HepG2 (cell line): Measurements from ENCODE around the gene ANG. TPM values are rescaled to one million over a fixed set of nuclear protein-coding genes. Genes with fewer than 3 reads are reported as not detected.
A peak's percentile ranks its signal among the peaks of the same experiment; 100 is the strongest.

Source experiments
- ATF1 ChIP-seq: IDR thresholded peaks from 2 replicates; pipeline ENCODE4 v1.6.1; 2016; ENCODE audit warnings: mild to moderate bottlenecking, control low read depth
- DDIT3 ChIP-seq: sonication (generic); formaldehyde crosslinking; IDR thresholded peaks from 2 replicates; pipeline ENCODE4 v1.4.0; 2020; ENCODE audit warnings: mild to moderate bottlenecking, missing genetic modification reagents
- HOXA5 ChIP-seq: sonication (generic); formaldehyde crosslinking; IDR thresholded peaks from 2 replicates; pipeline ENCODE4 v1.4.0; 2020; ENCODE audit warnings: missing genetic modification reagents
- MXI1 ChIP-seq: IDR thresholded peaks from 3 replicates; pipeline ENCODE4 v1.6.1; 2012; ENCODE audit warnings: low read depth, low read length, inconsistent platforms, borderline replicate concordance
- NBN ChIP-seq: fragments of 450-650 bp; conservative IDR thresholded peaks from 2 replicates; pipeline ENCODE4 v1.6.1; 2017
- PATZ1 ChIP-seq: sonication (generic); formaldehyde crosslinking; IDR thresholded peaks from 2 replicates; pipeline ENCODE4 v1.4.0; 2020; ENCODE audit warnings: missing genetic modification reagents
- RCOR2 ChIP-seq: IDR thresholded peaks from 2 replicates; pipeline ENCODE4 v1.6.1; 2016; ENCODE audit warnings: missing biosample characterization, missing genetic modification reagents
- RFX3 ChIP-seq: IDR thresholded peaks from 2 replicates; pipeline ENCODE4 v1.6.1; 2016; ENCODE audit warnings: missing biosample characterization, missing genetic modification reagents
- SMAD9 ChIP-seq: sonication (generic); formaldehyde crosslinking; IDR thresholded peaks from 2 replicates; pipeline ENCODE4 v1.5.1; 2020; ENCODE audit warnings: mild to moderate bottlenecking, missing genetic modification reagents
- SP1 ChIP-seq, 2 experiments: fragments of 450-650 bp in 1 of 2; sonication (generic) in 1 of 2; formaldehyde crosslinking in 1 of 2; IDR thresholded peaks; 2 replicates each; pipeline versions ENCODE4 v1.4.0 to v1.6.1; 2016 to 2020; ENCODE audit warnings: missing genetic modification reagents in 1 of 2
- TSC22D2 ChIP-seq: sonication (generic); formaldehyde crosslinking; IDR thresholded peaks from 2 replicates; pipeline ENCODE4 v1.5.1; 2020; ENCODE audit warnings: missing genetic modification reagents, mild to moderate bottlenecking, borderline replicate concordance
- ZNF431 ChIP-seq: sonication (generic); formaldehyde crosslinking; IDR thresholded peaks from 2 replicates; pipeline ENCODE4 v1.9.0; 2022; ENCODE audit warnings: missing genetic modification reagents, low read depth, mild to moderate bottlenecking, borderline replicate concordance
- ZNF549 ChIP-seq: sonication (generic); formaldehyde crosslinking; IDR thresholded peaks from 2 replicates; pipeline ENCODE4 v1.5.0; 2020; ENCODE audit warnings: missing genetic modification reagents
- polyA plus RNA-seq, 8 experiments: library from polyadenylated mRNA; depleted of rRNA in 3 of 8; stranded (reverse) in 7 of 8; unstranded in 1 of 8; fragments of >200 nt; fragmentation: Illumina TruSeq in 4 of 8; extraction: Trizol in 4 of 8; gene quantifications; 2 replicates each; pipeline versions ENCODE4 v1.2.1 to v1.2.3, GENCODE V29; 2011 to 2016; ENCODE audit warnings: low read depth in 4 of 8, missing spikeins in 1 of 8, mixed read lengths in 1 of 8; ENCODE audit not compliant: insufficient read depth in 1 of 8
- total RNA-seq, 5 experiments: library from RNA; depleted of rRNA; stranded (reverse); fragments of >200 nt; fragmentation: Illumina TruSeq; extraction: Trizol; gene quantifications; 2 replicates each; pipeline ENCODE4 v1.2.3, GENCODE V29; 2016; ENCODE audit warnings: low read depth in 1 of 5
- TF ChIP-seq, protein P1 (sequence below): IDR thresholded peaks from 2 replicates; pipeline ENCODE4 v1.6.1; 2016; ENCODE audit warnings: missing compliant biosample characterization, missing genetic modification reagents, borderline replicate concordance
- TF ChIP-seq, protein P2 (sequence below): sonication (generic); formaldehyde crosslinking; IDR thresholded peaks from 2 replicates; pipeline ENCODE4 v1.5.0; 2020; ENCODE audit warnings: missing genetic modification reagents, mild to moderate bottlenecking, borderline replicate concordance
- TF ChIP-seq, protein P3 (sequence below): sonication (generic); formaldehyde crosslinking; IDR thresholded peaks from 2 replicates; pipeline ENCODE4 v1.5.0; 2020; ENCODE audit warnings: missing genetic modification reagents
- TF ChIP-seq, protein P4 (sequence below): sonication (generic); formaldehyde crosslinking; IDR thresholded peaks from 2 replicates; pipeline ENCODE4 v1.4.0; 2020; ENCODE audit warnings: missing genetic modification reagents
- TF ChIP-seq, protein P5 (sequence below): sonication (generic); formaldehyde crosslinking; IDR thresholded peaks from 2 replicates; pipeline ENCODE4 v1.8.0; 2022; ENCODE audit warnings: low read depth, missing genetic modification reagents

The ANG gene
- total and polyA plus RNA-seq, 2 of the 13 experiments (the other 11 are each of a cell fraction or from before 2014, with no cell fraction given) = 83.6 to 401 TPM

GRCh38 chr14:20662968-20663732 lies 25.4 kb upstream of the ANG start (continued):
- TF ChIP-seq RFX3 (CRISPR knock-in tag) (no peak), PATZ1 (CRISPR knock-in tag) (0 out of 2 replicates have a peak, but pooled peaks have one; percentile 14), SP1 (IDR thresholded peaks at IDR 0.05) (no peak), SP1 (CRISPR knock-in tag; IDR thresholded peaks at IDR 0.05) (0 out of 2 replicates have a peak, but pooled peaks have one; percentile 38), MXI1 (no peak; the same call in 2 of the 3 replicates), SMAD9 (CRISPR knock-in tag) (no peak), DDIT3 (CRISPR knock-in tag) (no peak), ATF1 (CRISPR knock-in tag) (no peak), HOXA5 (CRISPR knock-in tag) (peak; percentile 80; the same call in 1 of the 2 replicates), NBN (no peak), ZNF431 (CRISPR knock-in tag) (no peak), TSC22D2 (no peak), RCOR2 (CRISPR knock-in tag) (peak; percentile 64; the same call in 1 of the 2 replicates), ZNF549 (no peak)
- TF ChIP-seq, protein P1, sequence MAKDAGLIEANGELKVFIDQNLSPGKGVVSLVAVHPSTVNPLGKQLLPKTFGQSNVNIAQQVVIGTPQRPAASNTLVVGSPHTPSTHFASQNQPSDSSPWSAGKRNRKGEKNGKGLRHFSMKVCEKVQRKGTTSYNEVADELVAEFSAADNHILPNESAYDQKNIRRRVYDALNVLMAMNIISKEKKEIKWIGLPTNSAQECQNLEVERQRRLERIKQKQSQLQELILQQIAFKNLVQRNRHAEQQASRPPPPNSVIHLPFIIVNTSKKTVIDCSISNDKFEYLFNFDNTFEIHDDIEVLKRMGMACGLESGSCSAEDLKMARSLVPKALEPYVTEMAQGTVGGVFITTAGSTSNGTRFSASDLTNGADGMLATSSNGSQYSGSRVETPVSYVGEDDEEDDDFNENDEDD (CRISPR knock-in tag) = peak; percentile 24; the same call in 1 of the 2 replicates
- TF ChIP-seq, protein P2, sequence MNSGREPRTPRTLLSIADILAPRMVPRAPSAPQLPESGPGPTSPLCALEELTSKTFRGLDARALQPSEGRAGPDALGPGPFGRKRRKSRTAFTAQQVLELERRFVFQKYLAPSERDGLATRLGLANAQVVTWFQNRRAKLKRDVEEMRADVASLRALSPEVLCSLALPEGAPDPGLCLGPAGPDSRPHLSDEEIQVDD (CRISPR knock-in tag) = no peak
- TF ChIP-seq, protein P3, sequence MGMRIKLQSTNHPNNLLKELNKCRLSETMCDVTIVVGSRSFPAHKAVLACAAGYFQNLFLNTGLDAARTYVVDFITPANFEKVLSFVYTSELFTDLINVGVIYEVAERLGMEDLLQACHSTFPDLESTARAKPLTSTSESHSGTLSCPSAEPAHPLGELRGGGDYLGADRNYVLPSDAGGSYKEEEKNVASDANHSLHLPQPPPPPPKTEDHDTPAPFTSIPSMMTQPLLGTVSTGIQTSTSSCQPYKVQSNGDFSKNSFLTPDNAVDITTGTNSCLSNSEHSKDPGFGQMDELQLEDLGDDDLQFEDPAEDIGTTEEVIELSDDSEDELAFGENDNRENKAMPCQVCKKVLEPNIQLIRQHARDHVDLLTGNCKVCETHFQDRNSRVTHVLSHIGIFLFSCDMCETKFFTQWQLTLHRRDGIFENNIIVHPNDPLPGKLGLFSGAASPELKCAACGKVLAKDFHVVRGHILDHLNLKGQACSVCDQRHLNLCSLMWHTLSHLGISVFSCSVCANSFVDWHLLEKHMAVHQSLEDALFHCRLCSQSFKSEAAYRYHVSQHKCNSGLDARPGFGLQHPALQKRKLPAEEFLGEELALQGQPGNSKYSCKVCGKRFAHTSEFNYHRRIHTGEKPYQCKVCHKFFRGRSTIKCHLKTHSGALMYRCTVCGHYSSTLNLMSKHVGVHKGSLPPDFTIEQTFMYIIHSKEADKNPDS (CRISPR knock-in tag) = no peak
- TF ChIP-seq, protein P4, sequence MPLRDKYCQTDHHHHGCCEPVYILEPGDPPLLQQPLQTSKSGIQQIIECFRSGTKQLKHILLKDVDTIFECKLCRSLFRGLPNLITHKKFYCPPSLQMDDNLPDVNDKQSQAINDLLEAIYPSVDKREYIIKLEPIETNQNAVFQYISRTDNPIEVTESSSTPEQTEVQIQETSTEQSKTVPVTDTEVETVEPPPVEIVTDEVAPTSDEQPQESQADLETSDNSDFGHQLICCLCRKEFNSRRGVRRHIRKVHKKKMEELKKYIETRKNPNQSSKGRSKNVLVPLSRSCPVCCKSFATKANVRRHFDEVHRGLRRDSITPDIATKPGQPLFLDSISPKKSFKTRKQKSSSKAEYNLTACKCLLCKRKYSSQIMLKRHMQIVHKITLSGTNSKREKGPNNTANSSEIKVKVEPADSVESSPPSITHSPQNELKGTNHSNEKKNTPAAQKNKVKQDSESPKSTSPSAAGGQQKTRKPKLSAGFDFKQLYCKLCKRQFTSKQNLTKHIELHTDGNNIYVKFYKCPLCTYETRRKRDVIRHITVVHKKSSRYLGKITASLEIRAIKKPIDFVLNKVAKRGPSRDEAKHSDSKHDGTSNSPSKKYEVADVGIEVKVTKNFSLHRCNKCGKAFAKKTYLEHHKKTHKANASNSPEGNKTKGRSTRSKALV (CRISPR knock-in tag) = no peak
- TF ChIP-seq, protein P5, sequence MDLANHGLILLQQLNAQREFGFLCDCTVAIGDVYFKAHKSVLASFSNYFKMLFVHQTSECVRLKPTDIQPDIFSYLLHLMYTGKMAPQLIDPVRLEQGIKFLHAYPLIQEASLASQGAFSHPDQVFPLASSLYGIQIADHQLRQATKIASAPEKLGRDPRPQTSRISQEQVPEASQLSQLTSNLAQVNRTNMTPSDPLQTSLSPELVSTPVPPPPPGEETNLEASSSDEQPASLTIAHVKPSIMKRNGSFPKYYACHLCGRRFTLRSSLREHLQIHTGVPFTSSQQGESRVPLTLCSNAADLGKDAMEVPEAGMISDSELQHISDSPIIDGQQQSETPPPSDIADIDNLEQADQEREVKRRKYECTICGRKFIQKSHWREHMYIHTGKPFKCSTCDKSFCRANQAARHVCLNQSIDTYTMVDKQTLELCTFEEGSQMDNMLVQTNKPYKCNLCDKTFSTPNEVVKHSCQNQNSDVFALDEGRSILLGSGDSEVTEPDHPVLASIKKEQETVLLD = no peak
